WTC11 (cell line): ENCODE measurements around the gene MSI2. TPM values are rescaled to one million over a fixed set of nuclear protein-coding genes. Genes with fewer than 3 reads are reported as not detected.

Experiments
- ATAC-seq: fragments of 200-7000 bp; cut with Tn5 transposase; 2 replicates; pipeline ENCODE4 v1.10.0; 2021; ENCODE audit warnings: mild to moderate bottlenecking, moderate library complexity
- CTCF ChIA-PET: fragments of 300-600 bp; sonication (Branson Sonifier 250); formaldehyde crosslinking; loops from one replicate; lab custom pipeline; 2021; ENCODE audit warnings: antibody characterized with exemption; lab: Charles Lee
- POLR2A ChIA-PET: fragments of 350-600 bp; sonication (Branson Sonifier 250); formaldehyde crosslinking; loops from one replicate; lab custom pipeline; 2021; ENCODE audit warnings: antibody characterized with exemption; lab: Charles Lee
- DNase-seq: peaks from one replicate; pipeline ENCODE4 v3.0.0; 2021; ENCODE audit warnings: low spot score
- H3K27ac Mint-ChIP-seq: 2 replicates; pipeline ENCODE4 v1.8.0; 2021; ENCODE audit warnings: mixed read lengths
- H3K27me3 Mint-ChIP-seq: 2 replicates; pipeline ENCODE4 v1.8.0; 2021; ENCODE audit warnings: low read depth, mild to moderate bottlenecking, moderate library complexity, mixed read lengths
- H3K36me3 Mint-ChIP-seq: 2 replicates; pipeline ENCODE4 v1.8.0; 2021; ENCODE audit warnings: mixed read lengths
- H3K4me1 Mint-ChIP-seq: 2 replicates; pipeline ENCODE4 v1.8.0; 2022; ENCODE audit warnings: mixed read lengths
- H3K4me3 Mint-ChIP-seq: 2 replicates; pipeline ENCODE4 v1.8.0; 2021; ENCODE audit warnings: mild to moderate bottlenecking, moderate library complexity, mixed read lengths
- H3K9me3 Mint-ChIP-seq: 2 replicates; pipeline ENCODE4 v1.8.0; 2021; ENCODE audit warnings: mixed read lengths
- ATF1 ChIP-seq: sonication (generic); formaldehyde crosslinking; IDR thresholded peaks from 2 replicates; pipeline ENCODE4 v1.8.1; 2023; ENCODE audit warnings: mild to moderate bottlenecking, moderate library complexity, missing genetic modification reagents
- ATF3 ChIP-seq: sonication (generic); formaldehyde crosslinking; conservative IDR thresholded peaks from 2 replicates; pipeline ENCODE4 v1.8.1; 2022; ENCODE audit warnings: mild to moderate bottlenecking, missing genetic modification reagents
- CBFB ChIP-seq: sonication (generic); formaldehyde crosslinking; IDR thresholded peaks from 2 replicates; pipeline ENCODE4 v1.8.1; 2022; ENCODE audit warnings: mild to moderate bottlenecking, low read depth, missing genetic modification reagents
- CREB1 ChIP-seq: sonication (generic); formaldehyde crosslinking; IDR thresholded peaks from 2 replicates; pipeline ENCODE4 v1.8.0; 2023; ENCODE audit warnings: mild to moderate bottlenecking, missing genetic modification reagents
- E2F5 ChIP-seq: sonication (generic); formaldehyde crosslinking; IDR thresholded peaks from 2 replicates; pipeline ENCODE4 v1.8.1; 2022; ENCODE audit warnings: mild to moderate bottlenecking, moderate library complexity, missing genetic modification reagents
- ERG ChIP-seq: fragments of 250-450 bp; sonication (Bioruptor Pico); IDR thresholded peaks from 2 replicates; pipeline ENCODE4 v1.8.0; 2021; ENCODE audit warnings: mild to moderate bottlenecking
- ESRRA ChIP-seq: sonication (generic); formaldehyde crosslinking; IDR thresholded peaks from 2 replicates; pipeline ENCODE4 v1.8.1; 2022; ENCODE audit warnings: mild to moderate bottlenecking, missing genetic modification reagents, borderline replicate concordance
- FOXK1 ChIP-seq: sonication (generic); formaldehyde crosslinking; IDR thresholded peaks from 2 replicates; pipeline ENCODE4 v1.8.0; 2022; ENCODE audit warnings: mild to moderate bottlenecking, moderate library complexity, missing genetic modification reagents
- FOXP4 ChIP-seq: sonication (generic); formaldehyde crosslinking; IDR thresholded peaks from 2 replicates; pipeline ENCODE4 v1.8.0; 2022; ENCODE audit warnings: mild to moderate bottlenecking, missing genetic modification reagents
- HMGA2 ChIP-seq: fragments of 250-450 bp; sonication (Bioruptor Pico); IDR thresholded peaks from 2 replicates; pipeline ENCODE4 v1.4.0; 2021; ENCODE audit warnings: mild to moderate bottlenecking, moderate library complexity
- HMGXB4 ChIP-seq: sonication (generic); formaldehyde crosslinking; IDR thresholded peaks from 2 replicates; pipeline ENCODE4 v1.8.1; 2023; ENCODE audit warnings: mild to moderate bottlenecking, moderate library complexity, missing genetic modification reagents
- IRF2 ChIP-seq: sonication (generic); formaldehyde crosslinking; IDR thresholded peaks from 2 replicates; pipeline ENCODE4 v1.8.0; 2022; ENCODE audit warnings: low read depth, missing genetic modification reagents, borderline replicate concordance
- JUN ChIP-seq: sonication (generic); formaldehyde crosslinking; IDR thresholded peaks from 2 replicates; pipeline ENCODE4 v1.8.0; 2023; ENCODE audit warnings: mild to moderate bottlenecking, missing genetic modification reagents
- NFATC4 ChIP-seq: fragments of 250-450 bp; sonication (Bioruptor Pico); IDR thresholded peaks from 2 replicates; pipeline ENCODE4 v1.9.0; 2021; ENCODE audit warnings: mild to moderate bottlenecking
- NFE2L1 ChIP-seq: sonication (generic); formaldehyde crosslinking; IDR thresholded peaks from 2 replicates; pipeline ENCODE4 v1.8.1; 2023; ENCODE audit warnings: missing genetic modification reagents
- RORB ChIP-seq: fragments of 250-450 bp; sonication (Bioruptor Pico); IDR thresholded peaks from 2 replicates; pipeline ENCODE4 v1.9.0; 2021; ENCODE audit warnings: mild to moderate bottlenecking
- SMAD3 ChIP-seq: sonication (generic); formaldehyde crosslinking; IDR thresholded peaks from 2 replicates; pipeline ENCODE4 v1.8.0; 2022; ENCODE audit warnings: missing genetic modification reagents, mild to moderate bottlenecking, borderline replicate concordance
- TCF7 ChIP-seq: sonication (generic); formaldehyde crosslinking; IDR thresholded peaks from 2 replicates; pipeline ENCODE4 v1.8.0; 2022; ENCODE audit warnings: mild to moderate bottlenecking, low read depth, missing genetic modification reagents, moderate library complexity
- USF1 ChIP-seq: sonication (generic); formaldehyde crosslinking; IDR thresholded peaks from 2 replicates; pipeline ENCODE4 v1.8.0; 2022; ENCODE audit warnings: mild to moderate bottlenecking, missing genetic modification reagents
- ZBTB21 ChIP-seq: sonication (generic); formaldehyde crosslinking; IDR thresholded peaks from 2 replicates; pipeline ENCODE4 v1.8.1; 2023; ENCODE audit warnings: mild to moderate bottlenecking, missing genetic modification reagents, borderline replicate concordance
- ZMAT4 ChIP-seq: fragments of 250-450 bp; sonication (Bioruptor Pico); IDR thresholded peaks from 2 replicates; pipeline ENCODE4 v1.9.0; 2021; ENCODE audit warnings: mild to moderate bottlenecking
- ZNF138 ChIP-seq: sonication (generic); formaldehyde crosslinking; conservative IDR thresholded peaks from 2 replicates; pipeline ENCODE4 v1.8.1; 2022; ENCODE audit warnings: mild to moderate bottlenecking, moderate library complexity, missing genetic modification reagents
- ZNF396 ChIP-seq: fragments of 250-450 bp; sonication (Bioruptor Pico); IDR thresholded peaks from 2 replicates; pipeline ENCODE4 v1.8.0; 2021; ENCODE audit warnings: mild to moderate bottlenecking, moderate library complexity, borderline replicate concordance
- total RNA-seq: library from RNA; stranded (reverse); gene quantifications from 3 replicates; pipeline ENCODE4 v1.2.3, GENCODE V29; 2021

MSI2 gene
- total RNA-seq, 1 experiment from 2014 or later = 82.1 TPM

GRCh38 chr17:57708410-57708809 lies 452.1 kb downstream of the MSI2 start:
- Mint-ChIP-seq H3K4me1 (peaks cover 19% of the 10 kb centered on the region), H3K27ac (no peak overlapping the region), H3K4me3 (peak overlapping the region; percentile 46), H3K9me3 (no peaks in the 10 kb centered on the region), H3K36me3 (no peaks in the 10 kb centered on the region), H3K27me3 (peaks cover 14% of the 10 kb centered on the region)
- ATAC-seq = peak; percentile 82
- ChIA-PET CTCF (interaction anchor here (0.8 to 1.9 kb wide), 15 partner anchors 10 to 586 kb away, joined by 3 to 22 read pairs (median 4); partner anchors contain the start of gene CUEDC1), POLR2A (no interaction called here)
- TF ChIP-seq ZBTB21 (no peak), NFATC4 (CRISPR knock-in tag) (no peak), ZNF138 (CRISPR knock-in tag) (no peak), ERG (CRISPR knock-in tag) (no peak), ESRRA (CRISPR knock-in tag) (no peak), HMGA2 (CRISPR knock-in tag) (no peak), SMAD3 (CRISPR knock-in tag) (no peak), CBFB (CRISPR knock-in tag) (no peak), E2F5 (no peak), USF1 (CRISPR knock-in tag) (no peak), RORB (no peak)
- DNase-seq = no peak

- H3K36me3 Mint-ChIP-seq = no peaks in the 10 kb centered on the region
- no peak for TF ChIP-seq NFE2L1
- TF ChIP-seq HMGXB4 (CRISPR knock-in tag) = no peak
- TF ChIP-seq FOXP4 (CRISPR knock-in tag) = no peak
- TF ChIP-seq ATF3 (CRISPR knock-in tag) = no peak
- no peak for TF ChIP-seq IRF2
- no peak for TF ChIP-seq TCF7
- TF ChIP-seq SMAD3 (CRISPR knock-in tag) = no peak
- no peak for TF ChIP-seq ZNF396 (CRISPR knock-in tag)
- no peak for TF ChIP-seq CREB1 (CRISPR knock-in tag)
- no peak for TF ChIP-seq NFATC4 (CRISPR knock-in tag)
- no peak for TF ChIP-seq ATF1 (CRISPR knock-in tag)
- TF ChIP-seq JUN (CRISPR knock-in tag) = no peak
- TF ChIP-seq CBFB (CRISPR knock-in tag) = no peak
- TF ChIP-seq ESRRA (CRISPR knock-in tag) = no peak
- TF ChIP-seq ZMAT4 (CRISPR knock-in tag) = no peak
- no peak for TF ChIP-seq FOXK1 (CRISPR knock-in tag)
- TF ChIP-seq, all 79 proteins: peak for 0
- no peak overlapping the region for H3K4me3 Mint-ChIP-seq
- H3K27me3 Mint-ChIP-seq = peaks cover 19% of the 10 kb centered on the region
- DNase-seq = no peak
- no peak overlapping the region for H3K27ac Mint-ChIP-seq
- ChIA-PET POLR2A (no interaction called here), CTCF (interaction anchor here (1.5 to 1.6 kb wide), 2 partner anchors 35 to 41 kb away, joined by 3 to 4 read pairs; no protein-coding TSS in a partner anchor)
- no peak for ATAC-seq
- no peaks in the 10 kb centered on the region for H3K9me3 Mint-ChIP-seq
- H3K4me1 Mint-ChIP-seq = peaks cover 6% of the 10 kb centered on the region
Measured at GRCh38 chr17:57713140-57713539, 456.8 kb downstream of the MSI2 start.
